Osteocyte (in vitro differentiated cells): ENCODE data around the gene NKX2-2. TPM values are rescaled to one million over a fixed set of nuclear protein-coding genes. Genes with fewer than 3 reads are reported as not detected.
A peak's percentile ranks its signal among the peaks of the same experiment; 100 is the strongest.

Experiments used
- DNase-seq: peaks from one replicate; pipeline ENCODE4 v3.0.0; 2021; ENCODE audit warnings: mixed read lengths; ENCODE audit not compliant: unreplicated experiment; ENCODE audit errors: extremely low spot score
- H3K27ac Mint-ChIP-seq: one replicate; pipeline ENCODE4 v1.8.0; 2021; ENCODE audit warnings: mild to moderate bottlenecking, mixed read lengths; ENCODE audit not compliant: unreplicated experiment
- H3K27me3 Mint-ChIP-seq: one replicate; pipeline ENCODE4 v1.8.0; 2021; ENCODE audit warnings: mixed read lengths; ENCODE audit not compliant: unreplicated experiment
- H3K36me3 Mint-ChIP-seq: one replicate; pipeline ENCODE4 v1.8.0; 2021; ENCODE audit warnings: mixed read lengths; ENCODE audit not compliant: unreplicated experiment
- H3K4me1 Mint-ChIP-seq: one replicate; pipeline ENCODE4 v1.8.0; 2021; ENCODE audit warnings: mixed read lengths; ENCODE audit not compliant: unreplicated experiment
- H3K4me3 Mint-ChIP-seq: one replicate; pipeline ENCODE4 v1.8.0; 2021; ENCODE audit warnings: mild to moderate bottlenecking, moderate library complexity, mixed read lengths; ENCODE audit not compliant: unreplicated experiment
- H3K9me3 Mint-ChIP-seq: one replicate; pipeline ENCODE4 v1.8.0; 2021; ENCODE audit warnings: mixed read lengths; ENCODE audit not compliant: unreplicated experiment
- total RNA-seq: library from RNA; stranded (reverse); gene quantifications from 2 replicates; pipeline ENCODE4 v1.2.1, GENCODE V29; 2021
- TF ChIP-seq, protein P1 (sequence below): fragments of 200-600 bp; sonication (generic); IDR thresholded peaks from 2 replicates; pipeline ENCODE4 v1.5.0; 2021; ENCODE audit warnings: antibody characterized with exemption, mild to moderate bottlenecking, moderate library complexity

NKX2-2 gene
- total RNA-seq, 1 donor from 2014 or later = not detected

DNA sequence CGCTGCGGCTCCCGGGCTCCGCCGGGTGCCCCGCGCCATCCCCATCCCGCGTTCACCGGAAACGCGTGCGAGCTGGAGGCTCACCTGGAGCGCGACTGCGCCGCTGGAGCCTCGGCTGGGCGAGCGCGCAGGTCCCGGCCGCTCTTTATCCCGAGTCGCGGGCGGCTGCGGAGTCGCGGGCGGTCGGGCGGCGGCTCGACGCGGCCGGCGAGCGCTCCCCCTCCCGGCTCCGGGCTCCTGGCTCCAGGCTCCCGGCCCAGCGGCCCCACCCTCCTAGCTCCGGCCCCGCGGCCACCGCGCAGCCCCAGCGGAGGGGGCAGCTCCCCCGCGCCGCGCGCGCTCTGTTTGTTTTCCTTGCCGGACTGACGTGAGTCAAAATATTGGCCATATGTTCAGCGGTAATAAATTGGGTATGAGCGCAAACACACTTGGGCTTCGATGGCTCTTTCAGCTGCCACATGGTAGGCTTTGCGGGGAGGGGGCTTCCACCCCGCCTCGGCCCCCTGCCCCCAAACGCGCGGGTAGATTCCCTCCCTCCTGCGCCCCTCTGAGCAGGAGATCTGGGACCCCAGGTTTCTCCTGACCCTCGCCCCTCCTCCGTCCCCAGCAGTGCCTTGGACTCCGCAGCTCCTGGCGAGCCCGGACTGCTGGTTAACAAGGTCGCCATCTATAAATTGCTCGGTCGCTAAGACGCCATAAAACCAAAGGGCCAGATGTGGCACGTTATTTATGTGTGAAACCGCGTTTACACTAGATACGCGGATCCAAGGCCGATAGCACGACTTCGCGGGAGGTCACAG lies 8.8 kb upstream of the NKX2-2 start:
- H3K4me1 Mint-ChIP-seq = peaks cover 12% of the 10 kb centered on the region
- H3K4me3 Mint-ChIP-seq = no peak overlapping the region
- peaks cover 84% of the 10 kb centered on the region for H3K27me3 Mint-ChIP-seq
- TF ChIP-seq, protein P1, sequence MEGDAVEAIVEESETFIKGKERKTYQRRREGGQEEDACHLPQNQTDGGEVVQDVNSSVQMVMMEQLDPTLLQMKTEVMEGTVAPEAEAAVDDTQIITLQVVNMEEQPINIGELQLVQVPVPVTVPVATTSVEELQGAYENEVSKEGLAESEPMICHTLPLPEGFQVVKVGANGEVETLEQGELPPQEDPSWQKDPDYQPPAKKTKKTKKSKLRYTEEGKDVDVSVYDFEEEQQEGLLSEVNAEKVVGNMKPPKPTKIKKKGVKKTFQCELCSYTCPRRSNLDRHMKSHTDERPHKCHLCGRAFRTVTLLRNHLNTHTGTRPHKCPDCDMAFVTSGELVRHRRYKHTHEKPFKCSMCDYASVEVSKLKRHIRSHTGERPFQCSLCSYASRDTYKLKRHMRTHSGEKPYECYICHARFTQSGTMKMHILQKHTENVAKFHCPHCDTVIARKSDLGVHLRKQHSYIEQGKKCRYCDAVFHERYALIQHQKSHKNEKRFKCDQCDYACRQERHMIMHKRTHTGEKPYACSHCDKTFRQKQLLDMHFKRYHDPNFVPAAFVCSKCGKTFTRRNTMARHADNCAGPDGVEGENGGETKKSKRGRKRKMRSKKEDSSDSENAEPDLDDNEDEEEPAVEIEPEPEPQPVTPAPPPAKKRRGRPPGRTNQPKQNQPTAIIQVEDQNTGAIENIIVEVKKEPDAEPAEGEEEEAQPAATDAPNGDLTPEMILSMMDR = no peak
- no peaks in the 10 kb centered on the region for H3K9me3 Mint-ChIP-seq
- peak; percentile 81 for DNase-seq
- H3K36me3 Mint-ChIP-seq = no peaks in the 10 kb centered on the region
- H3K27ac Mint-ChIP-seq = no peak overlapping the region

DNA sequence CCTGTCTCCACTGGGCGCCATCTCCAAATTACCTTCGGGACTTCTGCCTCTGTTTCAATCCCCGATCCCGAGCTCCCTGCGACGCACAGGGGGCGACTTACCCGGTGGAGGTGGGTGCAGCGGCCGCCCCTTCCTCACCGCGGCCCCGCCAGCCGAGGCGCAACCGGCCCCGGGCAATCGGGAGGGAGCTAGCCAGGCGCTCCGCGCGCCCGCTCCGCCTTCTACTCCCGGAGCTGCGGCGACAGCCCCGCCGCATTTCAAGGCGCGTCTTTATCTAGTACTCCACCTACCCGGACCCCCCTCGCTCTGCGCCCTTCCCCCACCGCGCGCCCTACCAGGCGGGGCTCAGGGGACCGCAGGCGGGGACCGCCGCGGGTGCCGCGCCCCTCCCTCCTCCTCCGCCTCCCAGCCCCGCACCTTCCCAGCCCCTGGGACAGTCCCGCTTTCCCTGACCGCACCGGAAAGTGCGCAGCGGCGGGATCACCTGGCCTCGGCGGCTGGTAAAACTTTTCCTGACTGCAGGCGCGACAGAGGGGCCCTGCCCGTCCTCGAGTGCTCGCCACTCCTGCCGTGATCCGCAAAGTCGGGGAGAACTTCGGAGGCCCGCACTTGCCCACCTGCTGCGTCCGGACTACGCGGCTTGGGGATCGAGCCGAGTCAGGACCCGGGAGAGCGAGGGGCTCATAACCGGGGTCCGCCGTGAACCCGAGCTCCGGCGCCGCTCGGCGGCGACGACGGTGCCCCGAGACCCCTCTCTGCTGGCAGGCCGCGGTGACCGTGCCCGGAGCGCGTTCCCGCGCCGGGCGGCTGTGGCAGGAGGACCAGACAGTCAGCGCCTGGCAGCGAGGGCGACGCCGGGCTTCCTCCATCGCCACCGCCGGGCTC lies 8.0 kb upstream of the NKX2-2 start:
- TF ChIP-seq, protein P1 = no peak
- H3K4me3 Mint-ChIP-seq = no peak overlapping the region
- peaks cover 90% of the 10 kb centered on the region for H3K27me3 Mint-ChIP-seq

DNA sequence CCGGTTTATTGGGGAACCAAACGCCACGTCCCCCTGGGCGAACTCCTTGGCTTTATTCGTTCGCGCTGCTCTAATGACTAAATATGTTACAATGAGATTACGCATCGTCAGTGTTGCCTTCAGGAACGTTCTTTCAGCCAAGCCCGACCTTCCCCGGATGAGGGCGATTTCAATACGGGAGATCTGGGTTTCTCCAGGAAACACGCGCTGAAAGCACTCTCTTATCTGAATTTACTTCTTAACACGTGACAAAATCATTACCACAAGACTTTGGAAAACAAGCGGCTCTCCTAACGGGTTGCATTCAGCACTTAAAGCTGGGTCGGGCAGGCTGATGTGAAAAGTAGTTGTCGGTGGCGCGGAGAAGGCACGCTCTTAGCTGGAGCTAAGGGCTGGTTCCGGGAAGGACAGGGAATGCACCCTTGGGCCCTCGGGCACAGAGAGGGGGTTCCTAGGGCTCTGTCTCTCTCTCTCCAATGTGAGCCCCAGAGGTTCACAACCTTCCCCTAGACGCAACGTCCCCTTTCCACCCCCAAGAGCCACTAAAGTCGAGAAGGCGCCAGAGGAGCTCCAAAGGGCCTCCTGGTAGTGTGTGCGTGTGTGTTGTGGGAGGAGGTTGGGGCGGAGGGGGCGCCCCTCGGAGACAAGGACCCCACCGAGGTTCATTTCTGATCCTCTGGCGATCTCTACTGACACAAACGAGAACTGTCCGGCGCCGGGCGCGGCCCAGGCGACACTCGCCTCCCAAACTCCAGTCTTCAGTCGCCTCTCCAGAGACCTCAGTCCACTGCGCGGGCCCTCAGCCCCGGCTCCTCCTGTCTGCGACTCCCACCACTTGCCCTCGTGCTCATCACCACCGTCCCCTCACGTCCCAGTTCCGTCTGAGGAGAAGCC lies 7.1 kb upstream of the NKX2-2 start:
- no peaks in the 10 kb centered on the region for H3K9me3 Mint-ChIP-seq
- no peak overlapping the region for H3K27ac Mint-ChIP-seq
- TF ChIP-seq, protein P1 = peak; percentile 11
- peaks cover 21% of the 10 kb centered on the region for H3K4me1 Mint-ChIP-seq
- H3K4me3 Mint-ChIP-seq = no peak overlapping the region
- H3K27me3 Mint-ChIP-seq = peaks cover 90% of the 10 kb centered on the region
- DNase-seq = peak; percentile 80
- peaks cover 2% of the 10 kb centered on the region for H3K36me3 Mint-ChIP-seq

More for the DNA sequence above, 8.0 kb upstream of the NKX2-2 start:
- peak; percentile 83 for DNase-seq
- Mint-ChIP-seq H3K4me1 (peaks cover 16% of the 10 kb centered on the region), H3K27ac (no peak overlapping the region), H3K9me3 (no peaks in the 10 kb centered on the region), H3K36me3 (no peaks in the 10 kb centered on the region)

DNA sequence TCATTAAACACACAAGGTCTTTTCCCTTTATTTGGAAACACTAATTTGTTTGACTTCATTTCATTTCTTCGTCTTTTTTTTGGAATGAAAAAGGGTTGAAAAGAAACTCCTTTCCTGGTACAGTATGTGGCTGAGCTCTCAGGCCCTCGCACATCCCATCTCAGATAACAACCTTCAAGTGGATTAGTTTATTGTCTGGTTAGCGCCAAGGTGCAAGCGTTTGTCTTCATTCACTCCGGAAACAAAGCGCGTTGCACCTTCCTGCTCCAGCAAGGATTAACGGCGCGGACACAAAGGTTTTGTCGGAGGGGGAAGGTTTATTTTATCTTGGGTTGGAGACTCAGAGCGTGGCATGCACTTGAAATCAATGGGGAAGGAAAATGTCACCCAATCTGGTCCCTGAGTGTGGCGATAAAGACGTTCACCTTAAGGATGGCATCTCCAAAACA lies 5.3 kb upstream of the NKX2-2 start:
- H3K27me3 Mint-ChIP-seq = peaks cover 83% of the 10 kb centered on the region
- no peak for DNase-seq
- no peaks in the 10 kb centered on the region for H3K9me3 Mint-ChIP-seq
- H3K4me1 Mint-ChIP-seq = peaks cover 24% of the 10 kb centered on the region
- H3K27ac Mint-ChIP-seq = no peak overlapping the region
- H3K36me3 Mint-ChIP-seq = peaks cover 2% of the 10 kb centered on the region
- H3K4me3 Mint-ChIP-seq = no peak overlapping the region
- TF ChIP-seq, protein P1 = no peak
